NCI-H1092 (cell line): ENCODE measurements around the gene ST3GAL5.
"Not testable (repeated sequence)": the region's sequence is repeated elsewhere in the genome, so short reads cannot be mapped to it uniquely, and the experiment has no call there.

Source experiments
- DNase-seq: peaks from one replicate; lab custom pipeline; 2025; lab: John Stamatoyannopoulos, UW

The ST3GAL5 gene

GRCh38 chr2:85917887-85918795 is 29.4 kb upstream of the ST3GAL5 start:
- no peak for DNase-seq

- no peak for DNase-seq
Observed at GRCh38 chr2:85915606-85916303, 27.0 kb upstream of the ST3GAL5 start.

- DNase-seq, result no peak
Observed at GRCh38 chr2:85914922-85915321, 26.1 kb upstream of the ST3GAL5 start.

GRCh38 chr2:85913884-85914881 is 25.4 kb upstream of the ST3GAL5 start:
- DNase-seq, result no peak

GRCh38 chr2:85911814-85912692 is 23.3 kb upstream of the ST3GAL5 start:
- DNase-seq, result no peak

GRCh38 chr2:85911097-85911496 is 22.3 kb upstream of the ST3GAL5 start:
- DNase-seq, result no peak

GRCh38 chr2:85909005-85909404 is 20.2 kb upstream of the ST3GAL5 start:
- DNase-seq, result no peak

- no peak for DNase-seq
Observed at GRCh38 chr2:85908506-85908905, 19.7 kb upstream of the ST3GAL5 start.

GRCh38 chr2:85907671-85908157 is 18.9 kb upstream of the ST3GAL5 start:
- DNase-seq, result no peak

GRCh38 chr2:85906748-85907147 is 18.0 kb upstream of the ST3GAL5 start:
- no peak for DNase-seq

GRCh38 chr2:85905891-85906290 is 17.1 kb upstream of the ST3GAL5 start:
- no peak for DNase-seq

- no peak for DNase-seq
Observed at GRCh38 chr2:85905187-85905666, 16.4 kb upstream of the ST3GAL5 start.

- no peak for DNase-seq
Observed at GRCh38 chr2:85903849-85904248, 15.1 kb upstream of the ST3GAL5 start.

GRCh38 chr2:85902496-85902895 is 13.7 kb upstream of the ST3GAL5 start:
- DNase-seq, result no peak

GRCh38 chr2:85901155-85901554 is 12.4 kb upstream of the ST3GAL5 start:
- no peak for DNase-seq

- DNase-seq, result no peak
Observed at GRCh38 chr2:85900366-85900765, 11.6 kb upstream of the ST3GAL5 start.

- no peak for DNase-seq
Observed at GRCh38 chr2:85899849-85900248, 11.1 kb upstream of the ST3GAL5 start.

- DNase-seq, result no peak
Observed at GRCh38 chr2:85899284-85899683, 10.5 kb upstream of the ST3GAL5 start.

GRCh38 chr2:85898881-85899280 is 10.1 kb upstream of the ST3GAL5 start:
- no peak for DNase-seq

- DNase-seq, result not testable (repeated sequence)
Observed at GRCh38 chr2:85894554-85895278, 5.9 kb upstream of the ST3GAL5 start.
